Spleen (tissue), 11 donors: ENCODE measurements around the gene NMNAT3. TPM values are rescaled to one million over a fixed set of nuclear protein-coding genes. Genes with fewer than 3 reads are reported as not detected.

Experiments
- DNase-seq: peaks from one replicate; pipeline ENCODE4 v3.0.0-alpha.2; 2020
- H3K27ac ChIP-seq, 8 donors: fragments of 200-600 bp; sonication (generic) in 7 of 8; 1 replicate in 4 of 8; 2 replicates in 4 of 8; pipeline versions ENCODE4 v1.5.0 to v1.8.0; 2016 to 2021; ENCODE audit warnings: inconsistent platforms in 4 of 8, mild to moderate bottlenecking in 4 of 8, moderate library complexity in 1 of 8
- H3K27me3 ChIP-seq, 7 donors: fragments of 200-600 bp; sonication (generic) in 6 of 7; replicated peaks in 1 of 7; 1 replicate in 4 of 7; 2 replicates in 3 of 7; pipeline versions ENCODE4 v1.5.0 to v1.8.0; 2016 to 2021; ENCODE audit warnings: inconsistent platforms in 3 of 7, mild to moderate bottlenecking in 1 of 7
- H3K36me3 ChIP-seq, 6 donors: fragments of 200-600 bp; sonication (generic) in 5 of 6; 1 replicate in 4 of 6; 2 replicates in 2 of 6; pipeline versions ENCODE4 v1.5.0 to v1.8.0; 2016 to 2021; ENCODE audit warnings: inconsistent platforms in 2 of 6
- H3K4me1 ChIP-seq, 6 donors: fragments of 200-600 bp; sonication (generic) in 5 of 6; 1 replicate in 3 of 6; 2 replicates in 3 of 6; pipeline versions ENCODE4 v1.5.0 to v1.8.0; 2016 to 2021; ENCODE audit warnings: inconsistent platforms in 3 of 6
- H3K4me3 ChIP-seq, 8 donors: fragments of 200-600 bp; sonication (generic) in 7 of 8; 1 replicate in 4 of 8; 2 replicates in 4 of 8; pipeline versions ENCODE4 v1.5.0 to v1.8.0; 2016 to 2021; ENCODE audit warnings: inconsistent platforms in 4 of 8, mild to moderate bottlenecking in 4 of 8, moderate library complexity in 2 of 8
- H3K9me3 ChIP-seq, 8 donors: fragments of 200-600 bp; sonication (generic) in 7 of 8; 1 replicate in 4 of 8; 2 replicates in 4 of 8; pipeline versions ENCODE4 v1.5.0 to v1.8.0; 2016 to 2021; ENCODE audit warnings: inconsistent platforms in 4 of 8
- POLR2A ChIP-seq, 3 donors: fragments of 450-650 bp; IDR thresholded peaks; one replicate each; pipeline ENCODE4 v1.5.1; 2017; ENCODE audit warnings: antibody characterized with exemption in 3 of 3, mild to moderate bottlenecking in 1 of 3
- POLR2AphosphoS5 ChIP-seq, 3 donors: sonication (generic); formaldehyde crosslinking; IDR thresholded peaks; one replicate each; pipeline ENCODE4 v1.5.1; 2017; ENCODE audit warnings: antibody characterized with exemption in 3 of 3
- WGBS, 5 donors: extraction: QIAGEN DNeasy Blood & Tissue Kit in 3 of 5; methylation state at CpG; one replicate each; pipeline versions ENCODE4 v1.1.5 to v1.1.7; 2013 to 2018; 5-methylcytosine and 5-hydroxymethylcytosine counted together
- intact Hi-C: fragments of 100-400 bp; cut with DNase I; formaldehyde crosslinking; loops from one replicate; pipeline ENCODE4 v1.15.0; 2023; ENCODE audit warnings: low total_unique reads
- polyA plus RNA-seq, 3 donors: library from polyadenylated mRNA; stranded (reverse); fragments of 200-250 nt; gene quantifications; one replicate each; pipeline ENCODE4 v1.2.1, GENCODE V29; 2013
- total RNA-seq, 7 donors: library from RNA; depleted of rRNA in 3 of 7; stranded (reverse); fragments of >200 nt in 3 of 7; fragmentation: NEBNext Ultra II Directional in 4 of 7; extraction: Animal tissue kit (Norgen Biotek cat#: 25700) in 4 of 7; gene quantifications; one replicate each; pipeline versions ENCODE4 v1.1.0 to v1.2.1, GENCODE V29; 2016 to 2021
- TF ChIP-seq, protein P1 (sequence below), 11 experiments: fragments of 200-600 bp in 7 of 11; fragments of 450-650 bp in 4 of 11; sonication (generic) in 4 of 11; IDR thresholded peaks in 8 of 11; conservative IDR thresholded peaks in 3 of 11; 1 replicate in 7 of 11; 2 replicates in 4 of 11; pipeline versions ENCODE4 v1.4.0 to v1.8.0; 2016 to 2021; ENCODE audit warnings: antibody characterized with exemption in 11 of 11, inconsistent platforms in 4 of 11, mild to moderate bottlenecking in 1 of 11
- donor health status: healthy with polysubstance abuse.
- donor health status: DM: no; HTN: no; CAD: no; lungs with moderate emphysema.
- donor health status: DM: no; HTN: no; CAD: no.
- donor health status: Bipolar disorder and iron deficiency.
- donor health status: healthy.
- donor health status: DM: no; HTN: no; CAD: no.
- donor health status: DM: yes; HTN: yes; CAD: no.

The NMNAT3 gene
- total and polyA plus RNA-seq, 10 donors = 2.6 to 12.5 (median 7.0) TPM

DNA sequence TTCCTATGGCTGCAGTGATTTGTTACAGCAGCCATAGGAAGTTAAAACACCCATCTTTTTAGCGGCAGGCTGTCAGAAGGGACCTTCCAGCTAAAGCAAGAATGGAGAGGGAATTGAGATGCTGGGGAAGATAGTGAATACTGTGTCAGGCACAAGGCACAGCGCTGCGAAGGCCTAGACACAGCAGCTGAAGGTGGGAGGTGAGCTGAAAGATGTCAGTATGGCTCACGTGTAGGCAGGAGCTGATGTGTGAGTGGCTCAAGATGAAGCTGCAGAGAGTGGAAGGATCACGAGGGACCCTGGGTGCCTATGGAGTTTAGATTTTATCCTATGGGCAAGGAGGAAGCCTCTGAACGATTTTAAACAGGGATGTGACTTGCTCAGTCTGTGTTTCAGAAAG, 44.3 kb downstream of the NMNAT3 start:
- intact Hi-C loops = no loop called here
- H3K36me3 ChIP-seq = peaks cover 0 to 8% (median 0%) of the 10 kb centered on the region in 6 donors
- no peak for TF ChIP-seq POLR2AphosphoS5 (IDR thresholded peaks at IDR 0.05)
- TF ChIP-seq, protein P1, sequence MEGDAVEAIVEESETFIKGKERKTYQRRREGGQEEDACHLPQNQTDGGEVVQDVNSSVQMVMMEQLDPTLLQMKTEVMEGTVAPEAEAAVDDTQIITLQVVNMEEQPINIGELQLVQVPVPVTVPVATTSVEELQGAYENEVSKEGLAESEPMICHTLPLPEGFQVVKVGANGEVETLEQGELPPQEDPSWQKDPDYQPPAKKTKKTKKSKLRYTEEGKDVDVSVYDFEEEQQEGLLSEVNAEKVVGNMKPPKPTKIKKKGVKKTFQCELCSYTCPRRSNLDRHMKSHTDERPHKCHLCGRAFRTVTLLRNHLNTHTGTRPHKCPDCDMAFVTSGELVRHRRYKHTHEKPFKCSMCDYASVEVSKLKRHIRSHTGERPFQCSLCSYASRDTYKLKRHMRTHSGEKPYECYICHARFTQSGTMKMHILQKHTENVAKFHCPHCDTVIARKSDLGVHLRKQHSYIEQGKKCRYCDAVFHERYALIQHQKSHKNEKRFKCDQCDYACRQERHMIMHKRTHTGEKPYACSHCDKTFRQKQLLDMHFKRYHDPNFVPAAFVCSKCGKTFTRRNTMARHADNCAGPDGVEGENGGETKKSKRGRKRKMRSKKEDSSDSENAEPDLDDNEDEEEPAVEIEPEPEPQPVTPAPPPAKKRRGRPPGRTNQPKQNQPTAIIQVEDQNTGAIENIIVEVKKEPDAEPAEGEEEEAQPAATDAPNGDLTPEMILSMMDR (IDR thresholded peaks at IDR 0.05 in 8 of 11, conservative IDR thresholded peaks at IDR 0.05 in 3 of 11) = no peak
- TF ChIP-seq POLR2A (IDR thresholded peaks at IDR 0.05) = no peak

DNA sequence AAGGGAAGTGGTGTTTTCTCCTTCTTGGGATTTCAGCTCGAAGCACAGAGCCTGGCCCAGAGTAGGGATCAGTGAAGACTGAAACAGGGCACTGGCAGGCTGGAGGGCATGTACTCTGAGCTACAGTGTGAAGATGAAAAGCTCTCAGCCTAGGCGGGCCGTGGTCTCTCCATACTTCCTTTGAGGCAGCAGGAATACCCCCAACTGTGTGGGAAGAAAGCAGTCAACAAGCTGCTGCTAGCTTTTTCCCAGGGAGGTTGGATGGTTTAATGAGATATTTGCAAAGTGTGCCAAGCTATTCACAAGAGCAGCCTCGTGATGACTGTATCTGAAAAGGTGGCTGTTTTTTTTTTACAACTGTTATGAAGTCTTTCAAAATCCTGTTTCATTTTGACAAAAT, 47.2 kb downstream of the NMNAT3 start:
- no peaks in the 10 kb centered on the region for H3K27me3 ChIP-seq
- no peak overlapping the region for H3K27ac ChIP-seq
- no peak overlapping the region for H3K4me3 ChIP-seq
- WGBS, 5 donors = 72 to 85% (median 84%) methylated on average over 4 of the region's 4 CpGs
- DNase-seq = no peak
- no peaks in the 10 kb centered on the region for H3K4me1 ChIP-seq
- peaks cover 0 to 8% (median 0%) of the 10 kb centered on the region in 6 donors for H3K36me3 ChIP-seq
- TF ChIP-seq, protein P1 (IDR thresholded peaks at IDR 0.05 in 8 of 11, conservative IDR thresholded peaks at IDR 0.05 in 3 of 11) = no peak
- TF ChIP-seq POLR2AphosphoS5 (IDR thresholded peaks at IDR 0.05) (no peak), POLR2A (IDR thresholded peaks at IDR 0.05) (no peak)
- intact Hi-C loops = no loop called here
- H3K9me3 ChIP-seq = peaks cover 0 to 3% (median 0%) of the 10 kb centered on the region in 8 donors

More for the DNA sequence above, 44.3 kb downstream of the NMNAT3 start:
- Histone ChIP-seq H3K27ac (no peak overlapping the region), H3K4me3 (no peak overlapping the region), H3K27me3 (no peaks in the 10 kb centered on the region), H3K9me3 (no peaks in the 10 kb centered on the region), H3K4me1 (no peaks in the 10 kb centered on the region)
- WGBS, 5 donors = 86 to 94% (median 90%) methylated on average over 6 of the region's 6 CpGs
- DNase-seq = no peak

DNA sequence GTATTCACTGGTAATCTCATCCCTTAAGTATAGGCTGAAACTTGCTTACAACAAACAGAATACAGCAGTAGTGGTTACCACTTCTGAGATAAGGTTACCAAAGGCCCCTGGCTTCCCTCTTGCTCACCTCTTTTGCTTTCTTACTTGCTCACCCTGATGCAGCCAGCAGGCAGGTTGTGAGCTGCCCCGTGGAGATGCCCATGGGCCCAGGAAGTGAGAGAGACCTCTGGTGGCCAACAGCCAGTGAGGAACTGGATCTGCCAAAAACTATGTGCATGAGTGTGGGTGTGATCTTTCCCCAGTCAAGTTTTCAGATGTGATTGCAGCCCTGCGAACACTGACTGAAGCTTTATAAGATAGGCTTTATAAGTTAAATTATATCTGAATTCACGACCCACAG, 48.7 kb downstream of the NMNAT3 start:
- peaks cover 0 to 7% (median 0%) of the 10 kb centered on the region in 6 donors for H3K36me3 ChIP-seq
- no peak overlapping the region for H3K27ac ChIP-seq
- H3K4me1 ChIP-seq = no peaks in the 10 kb centered on the region
- no peak overlapping the region for H3K4me3 ChIP-seq
- peaks cover 0 to 3% (median 0%) of the 10 kb centered on the region in 8 donors for H3K9me3 ChIP-seq
- intact Hi-C loops = no loop called here
- TF ChIP-seq, protein P1 (IDR thresholded peaks at IDR 0.05 in 8 of 11, conservative IDR thresholded peaks at IDR 0.05 in 3 of 11) = no peak
- TF ChIP-seq POLR2A (IDR thresholded peaks at IDR 0.05) = no peak
- TF ChIP-seq POLR2AphosphoS5 (IDR thresholded peaks at IDR 0.05) = no peak
- WGBS, 5 donors = 66 to 78% (median 73%) methylated on average over 3 of the region's 3 CpGs
- H3K27me3 ChIP-seq = no peaks in the 10 kb centered on the region
- DNase-seq = no peak

DNA sequence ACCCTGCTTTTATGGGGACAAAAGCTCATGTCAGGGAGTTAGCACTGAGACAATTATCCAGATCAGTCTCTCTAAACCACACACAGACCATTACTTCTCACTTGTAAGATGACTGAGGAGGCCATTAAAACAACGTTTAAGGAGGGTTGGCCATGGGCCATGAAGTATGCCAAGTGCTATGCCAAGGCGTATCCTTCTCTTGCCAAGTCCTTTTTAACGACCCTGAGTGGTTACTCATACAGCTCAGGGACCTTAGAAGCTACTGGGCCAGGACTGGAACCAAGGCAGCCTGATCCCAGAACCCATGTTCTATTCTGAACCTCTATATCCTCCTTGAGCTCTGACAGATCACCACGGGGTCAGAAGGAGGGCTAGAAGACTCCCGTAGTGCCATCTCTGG, 50.0 kb downstream of the NMNAT3 start:
- Histone ChIP-seq H3K36me3 (no peaks in the 10 kb centered on the region), H3K4me3 (no peak overlapping the region), H3K27me3 (no peaks in the 10 kb centered on the region), H3K9me3 (peaks cover 0 to 3% (median 0%) of the 10 kb centered on the region in 8 donors), H3K4me1 (no peaks in the 10 kb centered on the region), H3K27ac (no peak overlapping the region)
- no peak for DNase-seq
- 72 to 86% (median 81%) methylated on average over 5 of the region's 5 CpGs for WGBS, 5 donors
- no peak for TF ChIP-seq POLR2AphosphoS5 (IDR thresholded peaks at IDR 0.05)
- no peak for TF ChIP-seq POLR2A (IDR thresholded peaks at IDR 0.05)
- TF ChIP-seq, protein P1 (IDR thresholded peaks at IDR 0.05 in 8 of 11, conservative IDR thresholded peaks at IDR 0.05 in 3 of 11) = no peak
- intact Hi-C loops = no loop called here
